Measurements from ENCODE around the gene FKBP2.

FKBP2 gene
- total RNA-seq = 0 to 0.74 (median 0.30) reads per million in 9 experiments

DNA sequence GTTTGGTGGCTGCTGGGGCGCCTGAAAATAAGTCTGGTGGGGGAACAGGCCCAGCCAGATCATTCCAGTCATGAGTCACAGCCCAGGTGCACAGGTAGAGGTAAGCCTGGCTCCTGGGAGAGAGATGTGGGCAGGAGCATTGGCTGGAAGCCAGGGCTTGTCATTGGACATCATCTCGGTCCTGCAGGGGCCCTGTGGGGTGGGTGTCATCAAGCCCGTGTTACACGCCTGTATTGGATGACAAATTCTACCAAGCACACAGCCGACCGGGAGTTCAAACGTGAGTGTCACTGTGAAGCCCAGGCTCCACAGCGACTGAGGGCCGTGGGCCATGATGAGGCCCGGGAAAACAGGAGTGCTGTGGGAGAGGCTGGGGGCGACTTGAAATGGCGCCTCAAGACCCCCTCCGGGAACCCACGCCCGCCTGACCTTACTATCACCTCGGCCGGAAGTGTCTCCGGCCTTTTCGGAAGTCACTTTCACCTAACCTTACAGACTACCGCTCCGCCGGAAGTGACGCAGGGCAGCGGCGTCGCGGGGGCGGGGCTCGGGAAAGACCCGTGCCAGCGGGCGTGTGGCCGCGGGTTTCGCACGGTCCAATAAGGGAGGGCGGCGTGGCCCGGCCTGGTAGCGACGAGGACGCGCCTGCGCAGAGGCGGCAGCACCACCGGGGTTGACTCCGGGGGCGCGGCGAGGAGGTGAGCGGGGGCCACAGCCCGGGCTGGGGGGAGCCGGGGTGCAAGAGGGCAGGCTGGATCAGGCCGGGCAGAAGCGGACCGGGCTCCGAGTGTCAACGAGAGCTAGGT lies at the start of gene FKBP2:
TSS of gene FKBP2 (plus strand) at position 661 of the 806 bp plus-strand sequence. CDS start 1,293 bp downstream, outside the sequence.
- ATAC-seq (replicated peaks) = peak; percentile 66
- Mint-ChIP-seq H3K27ac (peak within 1 kb of the TSS; percentile 100), H3K4me3 (peak within 1 kb of the TSS; percentile 87), H3K36me3 (ENCODE audit: insufficient read depth) (peaks cover 20% of the 10 kb centered on the region), H3K4me1 (ENCODE audit: low read depth in 2 of 2) (peaks cover 28 to 33% of the 10 kb centered on the region in 2 donors), H3K27me3 (no peaks in the 10 kb centered on the region), H3K9me3 (no peaks in the 10 kb centered on the region)
- peak; percentile 96 to 98 (median 97) for DNase-seq

DNA sequence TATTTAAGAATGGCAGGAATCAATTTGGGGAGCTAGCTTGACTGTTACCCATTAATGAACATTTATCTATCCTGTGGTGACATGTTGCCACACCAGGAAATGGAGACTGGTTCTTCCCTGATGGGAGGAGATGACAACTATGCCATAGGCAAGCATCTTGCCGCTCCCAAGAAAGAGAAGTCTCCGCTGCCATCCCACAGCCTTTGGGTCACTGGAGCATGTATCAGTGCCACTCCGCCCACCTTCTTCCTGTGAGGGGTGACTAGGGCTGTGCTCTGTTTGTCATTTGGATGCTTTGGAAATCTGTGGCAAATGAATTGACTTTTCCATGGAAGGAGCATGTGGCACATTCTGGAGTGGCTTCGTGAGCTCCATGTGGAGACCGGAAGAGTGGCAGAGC lies 48.5 kb upstream of the FKBP2 start:
- ATAC-seq (replicated peaks) (no peak), DNase-seq (no peak)
- H3K4me3 Mint-ChIP-seq = no peak overlapping the region
- H3K4me1 Mint-ChIP-seq (ENCODE audit: low read depth in 2 of 2) = peaks cover 6 to 10% of the 10 kb centered on the region in 2 donors
- H3K9me3 Mint-ChIP-seq = no peaks in the 10 kb centered on the region
- H3K27me3 Mint-ChIP-seq = no peaks in the 10 kb centered on the region
- H3K27ac Mint-ChIP-seq = peak overlapping the region in 1 of 2 donors; percentile 55
- H3K36me3 Mint-ChIP-seq (ENCODE audit: insufficient read depth) = peaks cover 64% of the 10 kb centered on the region

DNA sequence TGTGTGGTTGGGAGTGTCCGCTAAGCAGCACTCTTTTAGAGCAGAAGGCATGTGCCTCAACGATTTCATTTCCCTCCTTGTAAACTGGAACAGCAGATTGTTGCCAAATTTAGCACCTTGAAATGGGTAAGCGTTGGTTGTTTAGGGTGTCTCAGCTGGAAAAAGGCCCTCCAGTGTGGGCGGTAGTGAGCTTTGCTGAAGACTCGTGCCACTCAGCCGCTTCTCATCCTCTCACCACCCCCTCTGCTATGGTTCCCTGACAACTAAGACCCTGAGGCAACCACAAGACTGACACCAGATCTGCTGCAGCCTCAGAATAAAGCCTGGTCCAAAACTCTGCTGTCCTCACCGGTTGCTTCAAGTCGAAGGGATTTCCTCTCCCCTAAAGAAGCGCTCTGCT lies 44.3 kb upstream of the FKBP2 start:
- no peak overlapping the region for H3K27ac Mint-ChIP-seq
- no peak overlapping the region for H3K4me3 Mint-ChIP-seq
- no peaks in the 10 kb centered on the region for H3K9me3 Mint-ChIP-seq
- H3K36me3 Mint-ChIP-seq (ENCODE audit: insufficient read depth) = peaks cover 90% of the 10 kb centered on the region
- DNase-seq (no peak), ATAC-seq (replicated peaks) (no peak)
- H3K27me3 Mint-ChIP-seq = no peaks in the 10 kb centered on the region
- H3K4me1 Mint-ChIP-seq (ENCODE audit: low read depth in 2 of 2) = peaks cover 3 to 4% of the 10 kb centered on the region in 2 donors

GRCh38 chr11:64198511-64198910 lies 42.4 kb upstream of the FKBP2 start:
- DNase-seq = no peak
- ATAC-seq (replicated peaks) = no peak
- Mint-ChIP-seq H3K4me1 (ENCODE audit: low read depth in 2 of 2) (peaks cover 3 to 8% of the 10 kb centered on the region in 2 donors), H3K27me3 (no peaks in the 10 kb centered on the region), H3K27ac (peak overlapping the region in 1 of 2 donors; percentile 17), H3K4me3 (no peak overlapping the region), H3K9me3 (no peaks in the 10 kb centered on the region), H3K36me3 (ENCODE audit: insufficient read depth) (peaks cover 100% of the 10 kb centered on the region)

DNA sequence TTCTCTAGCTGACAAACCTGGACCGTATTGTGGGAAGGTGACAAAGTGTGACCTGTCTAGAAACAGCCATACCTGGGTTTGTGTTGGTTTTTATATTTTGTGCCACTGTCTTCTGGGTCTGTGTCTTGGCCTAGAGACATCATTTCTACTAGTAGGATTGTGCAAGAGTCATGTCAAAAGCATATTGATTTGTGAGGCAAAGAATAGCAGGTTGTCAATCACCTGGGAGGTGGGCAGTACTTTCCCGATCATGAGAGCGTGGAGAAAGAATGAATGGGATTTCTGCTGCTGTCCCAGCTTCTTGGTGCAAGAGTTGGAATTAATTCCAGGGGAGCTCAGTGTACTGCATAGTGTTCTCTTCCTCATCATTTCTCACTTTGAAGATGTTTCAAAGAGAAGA lies 39.4 kb upstream of the FKBP2 start:
- DNase-seq (no peak), ATAC-seq (replicated peaks) (no peak)
- Mint-ChIP-seq H3K36me3 (ENCODE audit: insufficient read depth) (peaks cover 89% of the 10 kb centered on the region), H3K4me1 (ENCODE audit: low read depth in 2 of 2) (peaks cover 13 to 18% of the 10 kb centered on the region in 2 donors), H3K27me3 (no peaks in the 10 kb centered on the region), H3K4me3 (no peak overlapping the region), H3K9me3 (no peaks in the 10 kb centered on the region), H3K27ac (no peak overlapping the region)

GRCh38 chr11:64202992-64203391 lies 37.9 kb upstream of the FKBP2 start:
- H3K9me3 Mint-ChIP-seq = no peaks in the 10 kb centered on the region
- no peaks in the 10 kb centered on the region for H3K27me3 Mint-ChIP-seq
- no peak overlapping the region for H3K4me3 Mint-ChIP-seq
- no peak for DNase-seq
- H3K4me1 Mint-ChIP-seq (ENCODE audit: low read depth in 2 of 2) = peaks cover 19 to 22% of the 10 kb centered on the region in 2 donors
- H3K36me3 Mint-ChIP-seq (ENCODE audit: insufficient read depth) = peaks cover 88% of the 10 kb centered on the region
- peak overlapping the region; percentile 67 to 77 for H3K27ac Mint-ChIP-seq
- ATAC-seq (replicated peaks) = no peak

DNA sequence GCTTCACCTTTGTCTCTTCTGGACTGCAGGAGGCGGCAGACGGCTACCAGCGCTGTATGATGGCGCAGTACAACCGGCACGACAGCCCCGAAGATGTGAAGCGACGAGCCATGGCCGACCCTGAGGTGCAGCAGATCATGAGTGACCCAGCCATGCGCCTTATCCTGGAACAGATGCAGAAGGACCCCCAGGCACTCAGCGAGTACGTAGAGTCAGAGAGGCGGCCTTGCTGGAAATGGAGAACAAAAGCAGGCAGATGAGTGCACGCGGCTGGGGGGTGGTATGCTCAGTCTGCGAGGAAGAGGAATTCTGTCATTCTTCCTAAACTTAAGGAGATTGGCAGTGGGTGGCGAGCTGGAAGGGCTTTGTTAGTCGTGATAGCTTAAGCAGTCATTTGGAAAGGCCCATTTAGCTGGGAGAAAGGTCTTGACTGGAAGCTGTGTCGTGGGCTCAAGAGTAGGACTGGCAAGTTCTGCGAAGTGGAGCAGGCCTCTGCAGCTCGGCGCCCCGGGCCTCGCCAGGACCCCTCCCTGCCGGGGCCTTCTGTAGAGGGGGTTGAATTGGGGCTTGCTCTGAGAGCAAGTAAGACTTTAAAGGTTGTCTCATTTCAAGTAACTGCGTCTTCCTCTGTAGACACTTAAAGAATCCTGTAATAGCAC lies 37.3 kb upstream of the FKBP2 start:
- H3K4me3 Mint-ChIP-seq = no peak overlapping the region
- no peaks in the 10 kb centered on the region for H3K9me3 Mint-ChIP-seq
- ATAC-seq (replicated peaks) (no peak), DNase-seq (no peak)
- no peaks in the 10 kb centered on the region for H3K27me3 Mint-ChIP-seq
- H3K27ac Mint-ChIP-seq = peak overlapping the region; percentile 67 to 77
- peaks cover 86% of the 10 kb centered on the region for H3K36me3 Mint-ChIP-seq (ENCODE audit: insufficient read depth)
- peaks cover 24 to 28% of the 10 kb centered on the region in 2 donors for H3K4me1 Mint-ChIP-seq (ENCODE audit: low read depth in 2 of 2)

- no peak for DNase-seq
- H3K36me3 Mint-ChIP-seq (ENCODE audit: insufficient read depth) = peaks cover 83% of the 10 kb centered on the region
- no peak for ATAC-seq (replicated peaks)
Measured at GRCh38 chr11:64204080-64204440, 36.8 kb upstream of the FKBP2 start.

GRCh38 chr11:64204464-64204989 lies 36.4 kb upstream of the FKBP2 start:
- peak overlapping the region; percentile 52 to 77 for H3K27ac Mint-ChIP-seq
- peaks cover 82% of the 10 kb centered on the region for H3K36me3 Mint-ChIP-seq (ENCODE audit: insufficient read depth)
- no peaks in the 10 kb centered on the region for H3K27me3 Mint-ChIP-seq
- H3K9me3 Mint-ChIP-seq = no peaks in the 10 kb centered on the region
- peak; percentile 60 for ATAC-seq (replicated peaks)
- H3K4me1 Mint-ChIP-seq (ENCODE audit: low read depth in 2 of 2) = peaks cover 32 to 36% of the 10 kb centered on the region in 2 donors
- DNase-seq = peak; percentile 83 to 85 (median 84)
- H3K4me3 Mint-ChIP-seq = peak overlapping the region; percentile 40 to 57

More at GRCh38 chr11:64204080-64204440, 36.8 kb upstream of the FKBP2 start:
- no peak overlapping the region for H3K4me3 Mint-ChIP-seq
- no peaks in the 10 kb centered on the region for H3K27me3 Mint-ChIP-seq
- peaks cover 29 to 33% of the 10 kb centered on the region in 2 donors for H3K4me1 Mint-ChIP-seq (ENCODE audit: low read depth in 2 of 2)
- no peaks in the 10 kb centered on the region for H3K9me3 Mint-ChIP-seq
- H3K27ac Mint-ChIP-seq = peak overlapping the region; percentile 52 to 77

GRCh38 chr11:64206457-64207255 lies 34.2 kb upstream of the FKBP2 start, which contains the start of gene FERMT3:
Gene FERMT3 (plus strand): TSS chr11:64206721. CDS start chr11:64207365, 644 bp downstream.
- DNase-seq (peak; percentile 49 to 57 (median 54)), ATAC-seq (replicated peaks) (peak; percentile 62)
- H3K9me3 Mint-ChIP-seq = no peaks in the 10 kb centered on the region
- H3K36me3 Mint-ChIP-seq (ENCODE audit: insufficient read depth) = peaks cover 73% of the 10 kb centered on the region
- peak within 1 kb of the TSS; percentile 93 to 95 for H3K27ac Mint-ChIP-seq
- H3K4me3 Mint-ChIP-seq = peak within 1 kb of the TSS; percentile 90 to 96
- H3K4me1 Mint-ChIP-seq (ENCODE audit: low read depth in 2 of 2) = peaks cover 39 to 41% of the 10 kb centered on the region in 2 donors
- H3K27me3 Mint-ChIP-seq = no peaks in the 10 kb centered on the region

DNA sequence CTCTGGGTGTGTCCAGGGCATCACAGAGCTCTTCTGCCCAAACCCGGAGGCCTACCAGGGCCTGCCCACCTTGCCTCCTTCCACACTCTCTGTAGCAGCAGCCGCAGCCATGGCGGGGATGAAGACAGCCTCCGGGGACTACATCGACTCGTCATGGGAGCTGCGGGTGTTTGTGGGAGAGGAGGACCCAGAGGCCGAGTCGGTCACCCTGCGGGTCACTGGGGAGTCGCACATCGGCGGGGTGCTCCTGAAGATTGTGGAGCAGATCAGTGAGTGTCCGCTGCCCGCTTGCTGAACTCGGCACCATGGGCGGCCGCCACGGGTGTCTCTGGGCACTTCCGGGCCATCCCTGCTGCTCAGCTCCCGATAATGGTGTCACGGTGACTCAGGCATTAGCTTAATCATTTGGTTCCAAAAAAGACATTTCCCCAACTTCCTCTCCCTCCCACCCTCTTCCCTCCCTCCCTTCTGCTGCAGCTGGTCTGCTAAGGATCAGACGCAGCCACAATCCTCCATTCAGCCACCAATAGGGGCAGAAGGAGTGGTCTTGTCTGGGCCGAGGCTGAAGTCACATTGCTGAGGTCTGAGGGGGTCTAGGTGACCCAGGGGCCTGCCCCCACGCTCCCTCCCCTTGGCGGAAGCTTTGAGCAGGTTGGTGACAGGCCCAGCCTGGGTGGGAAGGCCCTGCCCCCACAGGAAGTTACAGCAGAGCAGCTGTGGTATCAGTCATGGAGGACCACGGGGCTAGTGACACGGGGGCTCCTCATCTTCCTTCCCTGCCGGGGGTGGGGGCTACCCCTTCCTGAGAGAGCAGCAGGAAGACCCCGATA lies 33.4 kb upstream of the FKBP2 start:
- DNase-seq (peak; percentile 57 to 69 (median 57)), ATAC-seq (replicated peaks) (peak; percentile 76)
- H3K4me3 Mint-ChIP-seq = peak overlapping the region; percentile 90 to 96
- peak overlapping the region; percentile 93 to 95 for H3K27ac Mint-ChIP-seq
- no peaks in the 10 kb centered on the region for H3K9me3 Mint-ChIP-seq
- H3K27me3 Mint-ChIP-seq = no peaks in the 10 kb centered on the region
- H3K36me3 Mint-ChIP-seq (ENCODE audit: insufficient read depth) = peaks cover 72% of the 10 kb centered on the region
- peaks cover 43 to 45% of the 10 kb centered on the region in 2 donors for H3K4me1 Mint-ChIP-seq (ENCODE audit: low read depth in 2 of 2)

- H3K4me1 Mint-ChIP-seq (ENCODE audit: low read depth in 2 of 2) = peaks cover 47 to 48% of the 10 kb centered on the region in 2 donors
- ATAC-seq (replicated peaks) = no peak
- peaks cover 64% of the 10 kb centered on the region for H3K36me3 Mint-ChIP-seq (ENCODE audit: insufficient read depth)
- no peaks in the 10 kb centered on the region for H3K27me3 Mint-ChIP-seq
- DNase-seq = no peak
- peak overlapping the region; percentile 93 to 95 for H3K27ac Mint-ChIP-seq
- no peaks in the 10 kb centered on the region for H3K9me3 Mint-ChIP-seq
- peak overlapping the region; percentile 90 to 96 for H3K4me3 Mint-ChIP-seq
Measured at GRCh38 chr11:64208086-64208795, 32.7 kb upstream of the FKBP2 start.

Data from effector memory CD8-positive, alpha-beta T cell (primary cell).